Upper lobe of left lung (tissue), 4 donors: ENCODE results near the gene ATMIN.

Experiments used
- POLR2A ChIP-seq, 4 donors: fragments of 450-650 bp; IDR thresholded peaks; one replicate each; pipeline ENCODE4 v1.5.1; 2016 to 2017; ENCODE audit warnings: antibody characterized with exemption in 4 of 4, mild to moderate bottlenecking in 2 of 4
- POLR2AphosphoS5 ChIP-seq, 2 donors: sonication (generic); formaldehyde crosslinking; IDR thresholded peaks; one replicate each; pipeline ENCODE4 v1.5.1; 2017; ENCODE audit warnings: antibody characterized with exemption in 2 of 2

- TF ChIP-seq POLR2AphosphoS5 (IDR thresholded peaks at IDR 0.05) (no peak), POLR2A (IDR thresholded peaks at IDR 0.05) (no peak)
These were observed 44.7 kb upstream of the ATMIN start for GRCh38 chr16:80990978-80991377.
